ENCODE data around the gene PCIF1. TPM values are rescaled to one million over a fixed set of nuclear protein-coding genes. Genes with fewer than 3 reads are reported as not detected.

The PCIF1 gene
- total and polyA plus RNA-seq, 12 donors: 12.6 to 47.1 (median 36.7) TPM

DNA sequence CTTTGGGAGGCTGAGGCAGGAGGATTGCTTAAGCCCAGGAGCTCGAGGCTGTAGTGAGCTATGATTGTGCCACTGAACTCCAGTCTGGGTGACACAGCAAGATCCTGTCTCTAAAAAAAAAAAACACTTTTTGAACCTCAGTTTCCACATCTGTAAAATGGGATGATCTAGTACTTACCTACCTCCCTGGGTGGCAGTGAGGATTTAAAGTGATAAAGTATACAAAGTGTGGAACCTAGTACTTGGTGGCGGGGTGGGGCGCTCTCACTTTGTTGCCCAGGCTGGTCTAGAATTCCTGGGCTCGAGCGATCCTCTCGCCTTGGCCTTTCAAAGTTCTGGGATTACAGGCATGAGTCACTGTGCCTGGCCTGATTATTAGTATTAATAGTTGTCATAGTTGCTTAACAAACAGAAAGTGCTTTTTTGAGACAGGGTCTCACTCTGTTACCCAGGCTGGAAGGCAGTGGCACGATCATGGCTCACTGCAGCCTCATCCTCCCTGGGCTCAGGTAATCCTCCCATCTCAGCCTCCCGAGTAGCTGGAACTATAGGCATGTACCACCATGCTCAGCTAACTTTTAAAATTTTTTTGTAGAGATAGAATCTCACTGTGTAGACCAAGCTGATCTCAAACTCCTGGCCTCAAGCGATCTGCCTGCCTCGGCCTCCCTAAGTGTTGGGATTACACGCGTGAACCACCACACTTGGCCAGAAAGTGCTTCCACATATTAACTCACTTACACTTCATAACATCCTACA, 15.5 kb upstream of the PCIF1 start:
- intact Hi-C loops (cut with DNase I): no loop called here
- DNase-seq: peak in 3 of 7 donors; percentile 63 to 67 (median 66)

DNA sequence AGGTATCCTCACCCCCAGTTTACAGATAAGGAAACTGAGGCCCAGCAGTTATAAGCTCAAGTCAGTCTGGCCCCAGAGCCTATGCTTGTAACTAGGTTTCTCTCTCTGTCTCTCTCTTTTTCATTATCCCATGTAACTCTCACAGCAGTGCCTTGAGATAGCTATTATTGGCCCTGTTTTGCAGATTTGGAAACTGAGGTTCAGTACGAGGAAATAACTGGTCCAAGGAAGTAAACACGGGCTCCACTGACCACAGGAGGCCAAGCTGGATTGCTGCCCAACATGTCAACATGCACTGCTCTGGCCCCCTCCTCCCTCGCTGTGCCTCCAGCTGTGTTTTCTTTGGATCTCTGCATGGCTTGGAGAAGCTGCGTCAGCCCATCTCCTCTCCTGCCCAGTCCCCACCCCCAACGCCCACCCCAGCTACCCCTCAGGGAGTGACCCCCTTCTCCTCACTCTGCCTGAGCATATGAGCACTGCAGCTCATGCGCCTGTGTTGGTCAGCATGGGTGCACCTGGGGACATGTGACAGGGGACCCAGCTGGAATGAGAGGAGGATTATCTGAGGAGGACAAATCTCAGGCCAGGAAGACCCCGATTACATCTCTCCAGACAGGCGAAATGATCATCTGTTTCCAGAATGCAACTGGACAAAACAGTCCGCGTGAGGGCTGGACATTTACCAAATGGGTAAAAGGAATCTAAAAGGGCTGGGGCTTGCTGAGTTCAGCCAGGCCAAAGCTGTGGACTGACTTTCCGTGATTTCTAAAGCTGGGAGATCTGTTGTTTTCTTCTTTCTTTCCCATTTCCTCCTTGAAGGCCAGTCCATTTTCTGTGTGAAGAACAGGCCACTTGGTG, 14.7 kb upstream of the PCIF1 start:
- no peaks in the 10 kb centered on the region for H3K9me3 ChIP-seq (replicated peaks in 1 of 3)
- 38 to 51% (median 41%) methylated on average over 10 to 11 of the region's 11 CpGs for WGBS, 4 donors
- no peaks in the 10 kb centered on the region for H3K36me3 ChIP-seq (replicated peaks in 1 of 2)
- H3K4me1 ChIP-seq (replicated peaks in 1 of 2): peaks cover 29 to 71% of the 10 kb centered on the region in 2 donors
- intact Hi-C loops (cut with DNase I): no loop called here
- no peaks in the 10 kb centered on the region for H3K27me3 ChIP-seq
- no peak overlapping the region for H3K4me3 ChIP-seq
- H3K27ac ChIP-seq: peak overlapping the region in 4 of 5 donors; percentile 41 to 85 (median 74)
- no peak for TF ChIP-seq POLR2A (IDR thresholded peaks at IDR 0.05)
- TF ChIP-seq, protein P1, sequence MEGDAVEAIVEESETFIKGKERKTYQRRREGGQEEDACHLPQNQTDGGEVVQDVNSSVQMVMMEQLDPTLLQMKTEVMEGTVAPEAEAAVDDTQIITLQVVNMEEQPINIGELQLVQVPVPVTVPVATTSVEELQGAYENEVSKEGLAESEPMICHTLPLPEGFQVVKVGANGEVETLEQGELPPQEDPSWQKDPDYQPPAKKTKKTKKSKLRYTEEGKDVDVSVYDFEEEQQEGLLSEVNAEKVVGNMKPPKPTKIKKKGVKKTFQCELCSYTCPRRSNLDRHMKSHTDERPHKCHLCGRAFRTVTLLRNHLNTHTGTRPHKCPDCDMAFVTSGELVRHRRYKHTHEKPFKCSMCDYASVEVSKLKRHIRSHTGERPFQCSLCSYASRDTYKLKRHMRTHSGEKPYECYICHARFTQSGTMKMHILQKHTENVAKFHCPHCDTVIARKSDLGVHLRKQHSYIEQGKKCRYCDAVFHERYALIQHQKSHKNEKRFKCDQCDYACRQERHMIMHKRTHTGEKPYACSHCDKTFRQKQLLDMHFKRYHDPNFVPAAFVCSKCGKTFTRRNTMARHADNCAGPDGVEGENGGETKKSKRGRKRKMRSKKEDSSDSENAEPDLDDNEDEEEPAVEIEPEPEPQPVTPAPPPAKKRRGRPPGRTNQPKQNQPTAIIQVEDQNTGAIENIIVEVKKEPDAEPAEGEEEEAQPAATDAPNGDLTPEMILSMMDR (IDR thresholded peaks at IDR 0.05): no peak
- peak in 4 of 7 donors; percentile 64 to 83 (median 68) for DNase-seq

More for the DNA sequence above, 15.5 kb upstream of the PCIF1 start:
- H3K27ac ChIP-seq: peak overlapping the region; percentile 20 to 85 (median 70)
- H3K36me3 ChIP-seq (replicated peaks in 1 of 2): no peaks in the 10 kb centered on the region
- H3K27me3 ChIP-seq: no peaks in the 10 kb centered on the region
- H3K9me3 ChIP-seq (replicated peaks in 1 of 3): no peaks in the 10 kb centered on the region
- H3K4me3 ChIP-seq: no peak overlapping the region
- 57 to 65% (median 60%) methylated on average over 11 to 12 of the region's 12 CpGs for WGBS, 4 donors
- H3K4me1 ChIP-seq (replicated peaks in 1 of 2): peaks cover 23 to 72% of the 10 kb centered on the region in 2 donors
- TF ChIP-seq POLR2A (IDR thresholded peaks at IDR 0.05): no peak
- TF ChIP-seq, protein P1 (IDR thresholded peaks at IDR 0.05): no peak

- Histone ChIP-seq H3K9me3 (replicated peaks in 1 of 3) (no peaks in the 10 kb centered on the region), H3K36me3 (replicated peaks in 1 of 2) (no peaks in the 10 kb centered on the region), H3K27ac (peak overlapping the region in 4 of 5 donors; percentile 41 to 85 (median 74)), H3K4me1 (replicated peaks in 1 of 2) (peaks cover 30 to 76% of the 10 kb centered on the region in 2 donors), H3K27me3 (no peaks in the 10 kb centered on the region), H3K4me3 (no peak overlapping the region)
- TF ChIP-seq, protein P1 (IDR thresholded peaks at IDR 0.05): no peak
- no peak for TF ChIP-seq POLR2A (IDR thresholded peaks at IDR 0.05)
- intact Hi-C loops (cut with DNase I): no loop called here
- 67 to 80% (median 74%) methylated on average over 9 of the region's 9 CpGs for WGBS, 4 donors
- DNase-seq: no peak
Measured at GRCh38 chr20:45920462-45921336, 13.8 kb upstream of the PCIF1 start.
